GM23248 (cell line): ENCODE results near the gene EMSY. TPM values are rescaled to one million over a fixed set of nuclear protein-coding genes. Genes with fewer than 3 reads are reported as not detected.

Experiments used
- DNase-seq: peaks from one replicate; pipeline ENCODE4 v3.0.0-alpha.2; 2015
- H2AFZ ChIP-seq: fragments of 200-600 bp; sonication (generic); 2 replicates; pipeline ENCODE4 v1.6.1; 2016; ENCODE audit warnings: antibody characterized with exemption
- H3F3A ChIP-seq: fragments of 200-600 bp; sonication (generic); 2 replicates; pipeline ENCODE4 v1.6.1; 2016; ENCODE audit warnings: mild to moderate bottlenecking, antibody characterized with exemption, mixed run types; ENCODE audit not compliant: insufficient read depth
- H3K27ac ChIP-seq: fragments of 200-600 bp; sonication (generic); 2 replicates; pipeline ENCODE4 v1.5.1; 2016; ENCODE audit warnings: mild to moderate bottlenecking
- H3K27me3 ChIP-seq: fragments of 200-600 bp; sonication (generic); replicated peaks from 2 replicates; pipeline ENCODE4 v1.6.1; 2016; ENCODE audit warnings: mild to moderate bottlenecking; ENCODE audit not compliant: insufficient read depth
- H3K36me3 ChIP-seq: fragments of 200-600 bp; sonication (generic); 2 replicates; pipeline ENCODE4 v1.6.1; 2016; ENCODE audit warnings: low read depth, mild to moderate bottlenecking
- H3K4me1 ChIP-seq: fragments of 200-600 bp; sonication (generic); 2 replicates; pipeline ENCODE4 v1.6.1; 2016; ENCODE audit warnings: mild to moderate bottlenecking; ENCODE audit not compliant: insufficient read depth
- H3K4me2 ChIP-seq: fragments of 200-600 bp; sonication (generic); one replicate; pipeline ENCODE4 v1.6.1; 2016; ENCODE audit warnings: mild to moderate bottlenecking; ENCODE audit not compliant: unreplicated experiment
- H3K4me3 ChIP-seq: fragments of 200-600 bp; sonication (generic); 2 replicates; pipeline ENCODE4 v1.5.1; 2016; ENCODE audit warnings: mild to moderate bottlenecking
- H3K79me2 ChIP-seq: fragments of 200-600 bp; sonication (generic); 2 replicates; pipeline ENCODE4 v1.6.1; 2016; ENCODE audit warnings: mild to moderate bottlenecking; ENCODE audit not compliant: insufficient read depth
- H3K9ac ChIP-seq: fragments of 200-600 bp; sonication (generic); 2 replicates; pipeline ENCODE4 v1.6.1; 2016; ENCODE audit warnings: mild to moderate bottlenecking
- H3K9me2 ChIP-seq: fragments of 200-600 bp; sonication (generic); 2 replicates; pipeline ENCODE4 v1.6.1; 2016; ENCODE audit warnings: mixed run types, mild to moderate bottlenecking, moderate library complexity; ENCODE audit not compliant: insufficient read depth
- H3K9me3 ChIP-seq: fragments of 200-600 bp; sonication (generic); one replicate; pipeline ENCODE4 v1.6.1; 2017; ENCODE audit warnings: low read depth
- H4K20me1 ChIP-seq: fragments of 200-600 bp; sonication (generic); 2 replicates; pipeline ENCODE4 v1.6.0; 2016; ENCODE audit not compliant: insufficient read depth
- EZH2 ChIP-seq: fragments of 200-600 bp; sonication (generic); IDR thresholded peaks from 2 replicates; pipeline ENCODE4 v1.6.1; 2018; ENCODE audit warnings: antibody characterized with exemption, mild to moderate bottlenecking; ENCODE audit not compliant: insufficient read depth, poor library complexity, severe bottlenecking
- EZH2phosphoT487 ChIP-seq: fragments of 200-600 bp; sonication (generic); IDR thresholded peaks from 2 replicates; pipeline ENCODE4 v1.6.1; 2018; ENCODE audit warnings: antibody characterized with exemption, moderate library complexity, mild to moderate bottlenecking, low read depth; ENCODE audit not compliant: insufficient read depth
- WGBS, 2 experiments: methylation state at CpG; one replicate each; pipeline ENCODE4 v1.1.6; 2015 to 2017; ENCODE audit warnings: low lambda C conversion rate in 2 of 2, low coverage in 1 of 2; ENCODE audit errors: missing lambda C conversion rate in 2 of 2; 5-methylcytosine and 5-hydroxymethylcytosine counted together
- in situ Hi-C: fragments of 300-500 bp; cut with MboI; formaldehyde crosslinking; loops from 2 replicates; pipeline ENCODE4 v1.15.0; 2020
- polyA plus RNA-seq: library from polyadenylated mRNA; unstranded; fragments of >200 nt; fragmentation: Nextera tagmentation; extraction: Ambion mirVana; gene quantifications from 2 replicates; pipeline ENCODE4 v1.2.1, GENCODE V29; 2016
- total RNA-seq: library from RNA; depleted of rRNA; stranded (reverse); fragments of >200 nt; shearing (Covaris generic); gene quantifications from 2 replicates; pipeline ENCODE4 v1.2.3, GENCODE V29; 2014

The EMSY gene
- total and polyA plus RNA-seq, 2 experiments from 2014 or later: 10.9 to 14.6 TPM

GRCh38 chr11:76512851-76513653 is 68.2 kb downstream of the EMSY start:
- Histone ChIP-seq H3K79me2 (no peaks in the 10 kb centered on the region), H3K9me2 (no peaks in the 10 kb centered on the region), H3K4me3 (no peak overlapping the region), H3K9ac (0 out of 2 replicates have a peak overlapping the region, but pooled peaks have one; percentile 0), H4K20me1 (no peaks in the 10 kb centered on the region), H3K27me3 (no peaks in the 10 kb centered on the region), H3K4me1 (peaks cover 5% of the 10 kb centered on the region; the same call in 1 of the 2 replicates), H3K9me3 (no peaks in the 10 kb centered on the region), H3K36me3 (peaks cover 24% of the 10 kb centered on the region), H2AFZ (no peak overlapping the region), H3F3A (no peaks in the 10 kb centered on the region), H3K4me2 (no peak overlapping the region), H3K27ac (no peak overlapping the region)
- DNase-seq: peak; percentile 62
- TF ChIP-seq EZH2: no peak
- TF ChIP-seq EZH2phosphoT487: no peak
- WGBS, 2 experiments: 55 to 56% methylated on average over 1 of the region's 1 CpG
- in situ Hi-C loops: loop anchor here (25.0 kb wide), 1 partner anchor 626 kb away; no protein-coding TSS in a partner anchor

- no peak overlapping the region for H3K4me2 ChIP-seq
- no peaks in the 10 kb centered on the region for H4K20me1 ChIP-seq
- H3K36me3 ChIP-seq: peaks cover 24% of the 10 kb centered on the region
- no peak for TF ChIP-seq EZH2
- TF ChIP-seq EZH2phosphoT487: no peak
- no peak overlapping the region for H2AFZ ChIP-seq
- H3K9ac ChIP-seq: no peak overlapping the region
- H3K9me3 ChIP-seq: no peaks in the 10 kb centered on the region
- in situ Hi-C loops: loop anchor here (25.0 kb wide), 1 partner anchor 626 kb away; no protein-coding TSS in a partner anchor
- WGBS, 2 experiments: 98 to 99% methylated on average over 3 of the region's 3 CpGs
- peaks cover 5% of the 10 kb centered on the region; the same call in 1 of the 2 replicates for H3K4me1 ChIP-seq
- no peak for DNase-seq
- H3K79me2 ChIP-seq: no peaks in the 10 kb centered on the region
- H3K27ac ChIP-seq: no peak overlapping the region
- H3K27me3 ChIP-seq: no peaks in the 10 kb centered on the region
- H3K4me3 ChIP-seq: no peak overlapping the region
- no peaks in the 10 kb centered on the region for H3F3A ChIP-seq
- H3K9me2 ChIP-seq: no peaks in the 10 kb centered on the region
These were observed 68.8 kb downstream of the EMSY start for GRCh38 chr11:76513654-76514034.

- peaks cover 32% of the 10 kb centered on the region for H3K36me3 ChIP-seq
These were observed 70.7 kb downstream of the EMSY start for GRCh38 chr11:76515494-76515893.

GRCh38 chr11:76523147-76523546 is 78.3 kb downstream of the EMSY start:
- WGBS, 2 experiments: 87 to 93% methylated on average over 5 of the region's 5 CpGs
- H3F3A ChIP-seq: peaks cover 7% of the 10 kb centered on the region; the same call in 1 of the 2 replicates
- H3K4me2 ChIP-seq: no peak overlapping the region
- H3K9me2 ChIP-seq: no peaks in the 10 kb centered on the region
- no peak overlapping the region for H3K4me3 ChIP-seq
- H3K36me3 ChIP-seq: peaks cover 20% of the 10 kb centered on the region
- H3K27me3 ChIP-seq: no peaks in the 10 kb centered on the region
- H3K27ac ChIP-seq: no peak overlapping the region
- no peak overlapping the region for H3K9ac ChIP-seq
- DNase-seq: no peak
- H3K4me1 ChIP-seq: peaks cover 18% of the 10 kb centered on the region; the same call in 1 of the 2 replicates
- H2AFZ ChIP-seq: no peak overlapping the region
- in situ Hi-C loops: loop anchor here (25.0 kb wide), 1 partner anchor 636 kb away; no protein-coding TSS in a partner anchor
- TF ChIP-seq EZH2: no peak
- no peak for TF ChIP-seq EZH2phosphoT487
- no peaks in the 10 kb centered on the region for H3K9me3 ChIP-seq
- H4K20me1 ChIP-seq: no peaks in the 10 kb centered on the region
- no peaks in the 10 kb centered on the region for H3K79me2 ChIP-seq

More at GRCh38 chr11:76515494-76515893, 70.7 kb downstream of the EMSY start:
- no peak for TF ChIP-seq EZH2
- TF ChIP-seq EZH2phosphoT487: no peak
- DNase-seq: no peak
- Histone ChIP-seq H3K4me3 (no peak overlapping the region), H3K79me2 (no peaks in the 10 kb centered on the region), H4K20me1 (no peaks in the 10 kb centered on the region), H3K9ac (no peak overlapping the region), H3K4me1 (peaks cover 9% of the 10 kb centered on the region), H3K9me3 (no peaks in the 10 kb centered on the region), H3K27ac (no peak overlapping the region), H3F3A (no peaks in the 10 kb centered on the region), H3K27me3 (no peaks in the 10 kb centered on the region), H3K4me2 (no peak overlapping the region), H2AFZ (no peak overlapping the region), H3K9me2 (no peaks in the 10 kb centered on the region)
- in situ Hi-C loops: loop anchor here (25.0 kb wide), 1 partner anchor 628 kb away; no protein-coding TSS in a partner anchor
- 91 to 100% methylated on average over 1 of the region's 1 CpG for WGBS, 2 experiments
